ENCODE data around the gene EPB41L4B. TPM values are rescaled to one million over a fixed set of nuclear protein-coding genes. Genes with fewer than 3 reads are reported as not detected.

EPB41L4B gene
- total and polyA plus RNA-seq, 2 experiments from 2014 or later: 11.0 to 32.2 TPM

DNA sequence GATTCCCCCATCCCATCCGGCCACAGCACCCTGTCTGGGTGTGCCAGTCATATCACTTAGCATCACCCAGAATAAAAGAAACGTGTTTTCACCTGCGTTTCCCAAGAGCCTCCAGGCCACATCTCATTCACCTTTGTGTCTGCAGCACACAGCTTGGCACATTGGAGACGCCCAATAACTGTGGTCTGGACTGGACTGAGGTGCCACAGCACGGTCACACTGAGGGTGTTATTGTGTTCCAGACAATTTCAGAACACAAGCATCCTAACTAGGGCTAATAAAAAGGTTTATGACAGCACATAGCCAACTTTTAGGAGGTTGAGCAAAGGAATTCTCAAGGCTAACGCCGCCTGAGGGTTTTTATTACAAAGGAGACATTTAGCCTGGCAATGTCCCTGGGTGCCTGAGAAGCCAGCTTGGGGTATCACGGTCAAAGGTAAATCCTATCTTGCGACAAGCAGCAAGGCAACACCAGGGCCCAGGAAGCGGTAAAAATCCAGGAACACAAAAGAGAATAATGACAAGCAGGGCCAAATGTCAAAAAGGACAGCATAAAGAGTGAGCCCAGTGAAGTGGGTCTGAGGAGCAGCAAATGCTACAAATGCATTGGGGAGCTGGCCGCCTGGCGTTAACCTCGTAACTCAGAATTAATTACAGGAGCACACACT is 3.4 kb downstream of the EPB41L4B start (continued):
- TF ChIP-seq, protein P1, sequence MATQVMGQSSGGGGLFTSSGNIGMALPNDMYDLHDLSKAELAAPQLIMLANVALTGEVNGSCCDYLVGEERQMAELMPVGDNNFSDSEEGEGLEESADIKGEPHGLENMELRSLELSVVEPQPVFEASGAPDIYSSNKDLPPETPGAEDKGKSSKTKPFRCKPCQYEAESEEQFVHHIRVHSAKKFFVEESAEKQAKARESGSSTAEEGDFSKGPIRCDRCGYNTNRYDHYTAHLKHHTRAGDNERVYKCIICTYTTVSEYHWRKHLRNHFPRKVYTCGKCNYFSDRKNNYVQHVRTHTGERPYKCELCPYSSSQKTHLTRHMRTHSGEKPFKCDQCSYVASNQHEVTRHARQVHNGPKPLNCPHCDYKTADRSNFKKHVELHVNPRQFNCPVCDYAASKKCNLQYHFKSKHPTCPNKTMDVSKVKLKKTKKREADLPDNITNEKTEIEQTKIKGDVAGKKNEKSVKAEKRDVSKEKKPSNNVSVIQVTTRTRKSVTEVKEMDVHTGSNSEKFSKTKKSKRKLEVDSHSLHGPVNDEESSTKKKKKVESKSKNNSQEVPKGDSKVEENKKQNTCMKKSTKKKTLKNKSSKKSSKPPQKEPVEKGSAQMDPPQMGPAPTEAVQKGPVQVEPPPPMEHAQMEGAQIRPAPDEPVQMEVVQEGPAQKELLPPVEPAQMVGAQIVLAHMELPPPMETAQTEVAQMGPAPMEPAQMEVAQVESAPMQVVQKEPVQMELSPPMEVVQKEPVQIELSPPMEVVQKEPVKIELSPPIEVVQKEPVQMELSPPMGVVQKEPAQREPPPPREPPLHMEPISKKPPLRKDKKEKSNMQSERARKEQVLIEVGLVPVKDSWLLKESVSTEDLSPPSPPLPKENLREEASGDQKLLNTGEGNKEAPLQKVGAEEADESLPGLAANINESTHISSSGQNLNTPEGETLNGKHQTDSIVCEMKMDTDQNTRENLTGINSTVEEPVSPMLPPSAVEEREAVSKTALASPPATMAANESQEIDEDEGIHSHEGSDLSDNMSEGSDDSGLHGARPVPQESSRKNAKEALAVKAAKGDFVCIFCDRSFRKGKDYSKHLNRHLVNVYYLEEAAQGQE (IDR thresholded peaks at IDR 0.05; ENCODE audit: unreplicated experiment): no peak
- no peak for TF ChIP-seq JUNB (IDR thresholded peaks at IDR 0.05; ENCODE audit: unreplicated experiment)
- no peak for TF ChIP-seq CREB1 (CRISPR knock-in tag; IDR thresholded peaks at IDR 0.05; ENCODE audit: low read depth)
- TF ChIP-seq, protein P2, sequence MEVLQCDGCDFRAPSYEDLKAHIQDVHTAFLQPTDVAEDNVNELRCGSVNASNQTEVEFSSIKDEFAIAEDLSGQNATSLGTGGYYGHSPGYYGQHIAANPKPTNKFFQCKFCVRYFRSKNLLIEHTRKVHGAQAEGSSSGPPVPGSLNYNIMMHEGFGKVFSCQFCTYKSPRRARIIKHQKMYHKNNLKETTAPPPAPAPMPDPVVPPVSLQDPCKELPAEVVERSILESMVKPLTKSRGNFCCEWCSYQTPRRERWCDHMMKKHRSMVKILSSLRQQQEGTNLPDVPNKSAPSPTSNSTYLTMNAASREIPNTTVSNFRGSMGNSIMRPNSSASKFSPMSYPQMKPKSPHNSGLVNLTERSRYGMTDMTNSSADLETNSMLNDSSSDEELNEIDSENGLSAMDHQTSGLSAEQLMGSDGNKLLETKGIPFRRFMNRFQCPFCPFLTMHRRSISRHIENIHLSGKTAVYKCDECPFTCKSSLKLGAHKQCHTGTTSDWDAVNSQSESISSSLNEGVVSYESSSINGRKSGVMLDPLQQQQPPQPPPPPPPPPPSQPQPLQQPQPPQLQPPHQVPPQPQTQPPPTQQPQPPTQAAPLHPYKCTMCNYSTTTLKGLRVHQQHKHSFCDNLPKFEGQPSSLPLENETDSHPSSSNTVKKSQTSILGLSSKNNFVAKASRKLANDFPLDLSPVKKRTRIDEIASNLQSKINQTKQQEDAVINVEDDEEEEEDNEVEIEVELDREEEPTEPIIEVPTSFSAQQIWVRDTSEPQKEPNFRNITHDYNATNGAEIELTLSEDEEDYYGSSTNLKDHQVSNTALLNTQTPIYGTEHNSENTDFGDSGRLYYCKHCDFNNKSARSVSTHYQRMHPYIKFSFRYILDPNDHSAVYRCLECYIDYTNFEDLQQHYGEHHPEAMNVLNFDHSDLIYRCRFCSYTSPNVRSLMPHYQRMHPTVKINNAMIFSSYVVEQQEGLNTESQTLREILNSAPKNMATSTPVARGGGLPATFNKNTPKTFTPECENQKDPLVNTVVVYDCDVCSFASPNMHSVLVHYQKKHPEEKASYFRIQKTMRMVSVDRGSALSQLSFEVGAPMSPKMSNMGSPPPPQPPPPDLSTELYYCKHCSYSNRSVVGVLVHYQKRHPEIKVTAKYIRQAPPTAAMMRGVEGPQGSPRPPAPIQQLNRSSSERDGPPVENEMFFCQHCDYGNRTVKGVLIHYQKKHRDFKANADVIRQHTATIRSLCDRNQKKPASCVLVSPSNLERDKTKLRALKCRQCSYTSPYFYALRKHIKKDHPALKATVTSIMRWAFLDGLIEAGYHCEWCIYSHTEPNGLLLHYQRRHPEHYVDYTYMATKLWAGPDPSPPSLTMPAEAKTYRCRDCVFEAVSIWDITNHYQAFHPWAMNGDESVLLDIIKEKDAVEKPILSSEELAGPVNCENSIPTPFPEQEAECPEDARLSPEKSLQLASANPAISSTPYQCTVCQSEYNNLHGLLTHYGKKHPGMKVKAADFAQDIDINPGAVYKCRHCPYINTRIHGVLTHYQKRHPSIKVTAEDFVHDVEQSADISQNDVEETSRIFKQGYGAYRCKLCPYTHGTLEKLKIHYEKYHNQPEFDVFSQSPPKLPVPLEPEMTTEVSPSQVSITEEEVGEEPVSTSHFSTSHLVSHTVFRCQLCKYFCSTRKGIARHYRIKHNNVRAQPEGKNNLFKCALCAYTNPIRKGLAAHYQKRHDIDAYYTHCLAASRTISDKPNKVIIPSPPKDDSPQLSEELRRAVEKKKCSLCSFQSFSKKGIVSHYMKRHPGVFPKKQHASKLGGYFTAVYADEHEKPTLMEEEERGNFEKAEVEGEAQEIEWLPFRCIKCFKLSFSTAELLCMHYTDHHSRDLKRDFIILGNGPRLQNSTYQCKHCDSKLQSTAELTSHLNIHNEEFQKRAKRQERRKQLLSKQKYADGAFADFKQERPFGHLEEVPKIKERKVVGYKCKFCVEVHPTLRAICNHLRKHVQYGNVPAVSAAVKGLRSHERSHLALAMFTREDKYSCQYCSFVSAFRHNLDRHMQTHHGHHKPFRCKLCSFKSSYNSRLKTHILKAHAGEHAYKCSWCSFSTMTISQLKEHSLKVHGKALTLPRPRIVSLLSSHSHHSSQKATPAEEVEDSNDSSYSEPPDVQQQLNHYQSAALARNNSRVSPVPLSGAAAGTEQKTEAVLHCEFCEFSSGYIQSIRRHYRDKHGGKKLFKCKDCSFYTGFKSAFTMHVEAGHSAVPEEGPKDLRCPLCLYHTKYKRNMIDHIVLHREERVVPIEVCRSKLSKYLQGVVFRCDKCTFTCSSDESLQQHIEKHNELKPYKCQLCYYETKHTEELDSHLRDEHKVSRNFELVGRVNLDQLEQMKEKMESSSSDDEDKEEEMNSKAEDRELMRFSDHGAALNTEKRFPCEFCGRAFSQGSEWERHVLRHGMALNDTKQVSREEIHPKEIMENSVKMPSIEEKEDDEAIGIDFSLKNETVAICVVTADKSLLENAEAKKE (CRISPR knock-in tag; IDR thresholded peaks at IDR 0.05): no peak
- TF ChIP-seq EZH2 (IDR thresholded peaks at IDR 0.05; ENCODE audit: low read depth, unreplicated experiment): no peak
- no peak for TF ChIP-seq STAT1 (IDR thresholded peaks at IDR 0.05; ENCODE audit: unreplicated experiment)
